Colon (tissue), 2 donors: ENCODE results near the gene C2CD4C.
"Not testable (repeated sequence)": the region's sequence is repeated elsewhere in the genome, so short reads cannot be mapped to it uniquely, and the experiment has no call there.

ENCODE experiments used
- FAIRE-seq: peaks from 2 replicates; lab custom pipeline; 2012; peaks lifted over from hg19 to GRCh38; lab: Jason Lieb, UNC
- donor health status: control.
- donor health status: control.

The C2CD4C gene

GRCh38 chr19:398719-399118 is 10.2 kb downstream of the C2CD4C start:
- no peak for FAIRE-seq

- no peak for FAIRE-seq
Measured at GRCh38 chr19:397941-398706, 10.8 kb downstream of the C2CD4C start.

- no peak for FAIRE-seq
Measured at GRCh38 chr19:397321-397720, 11.6 kb downstream of the C2CD4C start.

- FAIRE-seq, result no peak
Measured at GRCh38 chr19:395467-395866, 13.5 kb downstream of the C2CD4C start.

- not testable (repeated sequence) for FAIRE-seq
Measured at GRCh38 chr19:394857-395256, 14.1 kb downstream of the C2CD4C start.

GRCh38 chr19:393560-393959 is 15.4 kb downstream of the C2CD4C start:
- FAIRE-seq, result not testable (repeated sequence)

- no peak for FAIRE-seq
Measured at GRCh38 chr19:392375-392970, 16.5 kb downstream of the C2CD4C start.

GRCh38 chr19:391726-392374 is 17.1 kb downstream of the C2CD4C start:
- FAIRE-seq, result no peak

- no peak for FAIRE-seq
Measured at GRCh38 chr19:391207-391557, 17.8 kb downstream of the C2CD4C start.

GRCh38 chr19:390386-391206 is 18.4 kb downstream of the C2CD4C start:
- FAIRE-seq, result no peak

- FAIRE-seq, result no peak
Measured at GRCh38 chr19:389935-390289, 19.0 kb downstream of the C2CD4C start.

- no peak for FAIRE-seq
Measured at GRCh38 chr19:389255-389934, 19.6 kb downstream of the C2CD4C start.

GRCh38 chr19:388691-389090 is 20.3 kb downstream of the C2CD4C start:
- no peak for FAIRE-seq

GRCh38 chr19:387777-388176 is 21.2 kb downstream of the C2CD4C start:
- no peak for FAIRE-seq

- FAIRE-seq, result not testable (repeated sequence)
Measured at GRCh38 chr19:386632-387301, 22.2 kb downstream of the C2CD4C start.

GRCh38 chr19:386189-386588 is 22.8 kb downstream of the C2CD4C start:
- FAIRE-seq, result not testable (repeated sequence)

- no peak for FAIRE-seq
Measured at GRCh38 chr19:384799-385169, 24.2 kb downstream of the C2CD4C start.

GRCh38 chr19:383922-384798 is 24.8 kb downstream of the C2CD4C start:
- no peak for FAIRE-seq

GRCh38 chr19:383040-383439 is 25.9 kb downstream of the C2CD4C start:
- no peak for FAIRE-seq

GRCh38 chr19:382578-382977 is 26.4 kb downstream of the C2CD4C start:
- FAIRE-seq, result not testable (repeated sequence)

GRCh38 chr19:381901-382300 is 27.0 kb downstream of the C2CD4C start:
- FAIRE-seq, result not testable (repeated sequence)
